GM18505 (cell line): ENCODE data around the gene CHAF1B.
"Not testable (repeated sequence)": the region's sequence is repeated elsewhere in the genome, so short reads cannot be mapped to it uniquely, and the experiment has no call there.

Source experiments
- ATAC-seq: cut with Tn5 transposase; IDR thresholded peaks from one replicate; pipeline ENCODE4 v1.9.1; 2021; ENCODE audit not compliant: unreplicated experiment
- POLR2A ChIP-seq: IDR thresholded peaks from 4 replicates; pipeline ENCODE4 v1.6.1; 2011; ENCODE audit warnings: borderline replicate concordance; ENCODE audit not compliant: insufficient read depth, insufficient read length; ENCODE audit errors: extremely low read depth

Gene CHAF1B

DNA sequence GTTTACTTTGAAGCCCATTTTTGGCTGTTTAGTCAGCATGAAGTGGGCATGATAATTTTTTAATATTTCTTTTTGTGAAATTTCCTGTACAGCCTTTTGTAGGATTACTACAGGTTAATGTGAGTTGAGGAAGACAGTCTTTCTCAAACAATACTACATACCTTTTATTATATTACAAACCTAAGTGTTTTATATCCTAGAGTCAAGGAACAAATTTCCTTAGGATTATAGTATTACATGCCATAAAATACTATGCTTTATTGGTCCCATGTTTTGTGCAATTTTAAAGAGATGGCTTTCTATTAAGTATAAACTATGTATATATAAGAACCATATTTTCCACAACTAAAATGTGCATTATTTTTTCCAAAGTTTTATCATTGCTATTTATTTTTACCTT is 9.2 kb upstream of the CHAF1B start:
- ATAC-seq, result no peak
- TF ChIP-seq POLR2A, result no peak

DNA sequence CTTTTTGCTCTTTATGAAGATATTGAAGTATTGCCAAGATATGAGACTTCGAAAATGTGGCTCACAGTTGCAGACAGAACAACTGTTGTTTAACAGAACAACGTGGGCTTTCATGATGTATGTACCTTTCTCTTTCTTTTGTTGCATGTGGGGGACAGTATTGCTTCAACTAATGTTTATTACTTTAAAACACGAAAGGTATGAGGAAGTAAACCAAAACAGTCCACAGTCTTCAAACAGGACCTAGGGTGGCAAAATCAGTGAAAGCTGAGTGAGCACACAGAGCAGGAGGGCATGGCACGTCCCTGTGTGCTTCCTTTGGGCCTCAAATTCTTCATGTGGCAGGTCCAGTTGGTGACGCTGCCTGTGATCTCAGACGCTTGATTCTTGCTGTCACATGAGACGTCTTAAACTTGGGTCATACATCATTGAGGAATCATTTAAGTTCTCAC is 7.8 kb upstream of the CHAF1B start:
- ATAC-seq, result no peak

GRCh38 chr21:36379251-36379650 is 5.9 kb upstream of the CHAF1B start:
- ATAC-seq, result no peak
- no peak for TF ChIP-seq POLR2A

More for the DNA sequence above, 7.8 kb upstream of the CHAF1B start:
- no peak for TF ChIP-seq POLR2A

DNA sequence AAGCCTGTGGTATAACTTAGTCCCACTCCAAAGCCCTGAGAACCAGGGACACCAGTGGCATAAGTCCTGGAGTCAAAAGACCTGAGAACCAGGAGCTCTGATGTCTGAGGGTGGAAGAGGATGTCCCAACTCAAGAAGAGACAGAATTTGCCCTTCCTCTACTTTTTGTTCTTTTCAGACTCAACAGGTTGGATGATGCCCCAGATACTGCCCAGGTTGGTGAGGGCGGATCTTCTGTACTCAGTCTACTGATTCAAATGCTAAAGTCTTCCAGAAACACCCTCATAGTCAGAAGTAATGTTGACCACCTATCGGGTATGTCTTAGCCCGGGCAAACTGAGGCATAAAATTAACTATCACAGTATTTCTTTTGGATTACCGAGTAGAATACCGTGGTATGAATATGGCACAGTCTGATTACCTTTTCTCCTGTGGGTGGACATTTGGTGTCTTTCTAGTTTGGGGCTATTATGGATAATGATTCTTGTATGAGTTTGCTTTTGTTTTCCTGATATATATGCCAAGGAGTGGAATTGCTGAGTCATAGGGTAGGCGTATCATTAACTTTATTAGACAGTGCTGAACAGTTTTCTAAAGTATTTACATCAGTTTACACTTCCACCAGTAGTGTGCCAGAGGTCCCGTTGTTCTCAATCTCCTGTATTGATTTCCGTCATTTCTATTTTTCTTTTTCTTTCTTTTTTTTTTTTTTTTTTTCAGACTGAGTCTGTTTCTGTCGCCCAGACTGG is 3.2 kb upstream of the CHAF1B start:
- TF ChIP-seq POLR2A, result no peak

DNA sequence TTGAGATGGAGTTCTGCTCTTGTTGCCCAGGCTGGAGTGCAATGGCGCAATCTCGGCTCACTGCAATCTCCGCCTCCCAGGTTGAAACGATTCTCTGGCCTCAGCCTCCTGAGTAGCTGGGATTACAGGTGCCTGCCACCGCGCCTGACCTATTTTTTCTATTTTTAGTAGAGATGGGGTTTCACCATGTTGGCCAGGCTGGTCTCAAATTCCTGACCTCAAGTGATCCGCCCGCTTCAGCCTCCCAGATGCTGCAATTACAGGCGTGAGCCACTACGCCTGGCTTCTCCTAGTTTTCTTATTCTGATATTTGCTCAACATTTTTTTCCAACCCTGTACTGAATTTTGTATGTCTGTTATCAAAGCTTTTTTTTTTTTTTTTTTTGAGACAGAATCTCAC is 2.5 kb upstream of the CHAF1B start:
- ATAC-seq, result not testable (repeated sequence)

More for the DNA sequence above, 3.2 kb upstream of the CHAF1B start:
- no peak for ATAC-seq

DNA sequence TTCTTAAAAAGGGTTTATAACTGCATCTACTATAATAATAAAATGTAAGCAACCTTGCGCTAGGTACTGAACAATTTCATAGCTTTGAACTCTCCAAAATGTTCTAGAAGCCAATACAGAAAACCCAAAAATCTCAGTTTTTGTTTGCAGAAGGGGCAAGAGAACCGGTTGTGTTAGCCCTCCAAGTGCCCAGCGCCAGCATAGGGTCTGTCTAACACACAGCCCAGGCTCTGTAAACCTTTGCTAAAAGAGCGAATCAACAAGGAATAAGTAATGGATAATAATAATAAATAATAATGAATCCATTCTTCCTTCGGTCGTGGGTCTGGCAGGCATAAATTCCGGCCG is 333 bp upstream of the CHAF1B start:
- no peak for TF ChIP-seq POLR2A
- ATAC-seq, result no peak

DNA sequence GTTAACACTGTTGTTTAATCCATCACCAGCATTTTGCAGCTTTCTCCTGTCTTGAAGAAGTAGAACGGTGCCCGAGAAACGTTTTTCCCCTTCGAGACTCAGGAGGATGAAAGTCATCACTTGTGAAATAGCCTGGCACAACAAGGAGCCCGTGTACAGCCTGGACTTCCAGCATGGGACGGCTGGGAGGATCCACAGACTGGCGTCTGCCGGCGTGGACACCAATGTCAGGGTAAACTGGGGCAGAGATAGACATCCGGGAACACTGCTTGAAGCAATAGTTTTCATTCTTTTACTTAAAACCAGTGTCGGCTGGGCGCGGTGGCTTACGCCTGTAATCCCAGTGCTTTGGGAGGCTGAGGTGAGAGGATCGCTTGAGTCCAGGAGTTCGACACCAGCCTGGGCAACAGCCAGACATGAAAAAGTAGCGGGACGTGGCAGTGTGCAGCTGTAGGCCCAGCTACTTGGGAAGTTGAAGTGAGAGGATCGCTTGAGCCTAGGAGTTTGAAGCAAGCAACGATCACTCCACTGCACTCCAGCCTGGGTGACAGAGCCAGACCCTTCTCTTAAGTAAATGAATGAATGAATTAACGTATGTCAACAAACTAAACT is 945 bp downstream of the CHAF1B start:
- TF ChIP-seq POLR2A, result no peak
- no peak for ATAC-seq

GRCh38 chr21:36388096-36388495 is 2.9 kb downstream of the CHAF1B start:
- no peak for ATAC-seq
- TF ChIP-seq POLR2A, result no peak

- no peak for TF ChIP-seq POLR2A
- ATAC-seq, result no peak
These were observed 3.6 kb downstream of the CHAF1B start for GRCh38 chr21:36388835-36389234.

GRCh38 chr21:36391649-36392048 is 6.5 kb downstream of the CHAF1B start:
- ATAC-seq, result not testable (repeated sequence)

- TF ChIP-seq POLR2A, result no peak
- no peak for ATAC-seq
These were observed 10.3 kb downstream of the CHAF1B start for GRCh38 chr21:36395353-36396111.

- no peak for TF ChIP-seq POLR2A
- ATAC-seq, result no peak
These were observed 11.1 kb downstream of the CHAF1B start for GRCh38 chr21:36396325-36396724.

DNA sequence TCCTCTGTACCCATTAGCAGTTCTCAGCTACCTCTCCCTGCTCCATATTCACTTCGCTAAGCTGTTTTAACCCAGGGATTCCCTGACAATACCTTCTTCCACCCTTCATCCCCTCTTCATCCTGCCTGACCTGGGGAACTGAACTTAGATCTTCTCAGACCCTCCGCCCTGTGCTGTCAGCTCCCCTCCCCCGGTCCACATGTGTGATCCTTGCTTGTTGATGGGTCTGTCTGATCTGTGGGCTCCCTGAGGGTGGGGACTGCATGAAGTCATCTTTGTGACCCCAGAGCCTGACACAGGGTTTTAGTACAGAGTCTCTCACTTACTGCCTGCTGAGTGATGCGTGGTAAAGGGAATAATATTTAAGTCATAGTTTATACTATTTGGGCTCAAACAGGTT is 11.8 kb downstream of the CHAF1B start:
- TF ChIP-seq POLR2A, result no peak

GRCh38 chr21:36397606-36398005 is 12.4 kb downstream of the CHAF1B start:
- ATAC-seq, result no peak

More for the DNA sequence above, 11.8 kb downstream of the CHAF1B start:
- ATAC-seq, result no peak

GRCh38 chr21:36399736-36400135 is 14.5 kb downstream of the CHAF1B start:
- not testable (repeated sequence) for ATAC-seq

More at GRCh38 chr21:36397606-36398005, 12.4 kb downstream of the CHAF1B start:
- no peak for TF ChIP-seq POLR2A
